NCI-H2196 treated with DMSO at 0.1 percent for 48 hours (cell line): ENCODE results near the gene ATXN10.

Experiments
- DNase-seq: peaks from one replicate; lab custom pipeline; 2025; ENCODE audit not compliant: unreplicated experiment; lab: John Stamatoyannopoulos, UW

The ATXN10 gene

GRCh38 chr22:45817745-45818423, 146.2 kb downstream of the ATXN10 start:
- DNase-seq = peak; percentile 13

DNA sequence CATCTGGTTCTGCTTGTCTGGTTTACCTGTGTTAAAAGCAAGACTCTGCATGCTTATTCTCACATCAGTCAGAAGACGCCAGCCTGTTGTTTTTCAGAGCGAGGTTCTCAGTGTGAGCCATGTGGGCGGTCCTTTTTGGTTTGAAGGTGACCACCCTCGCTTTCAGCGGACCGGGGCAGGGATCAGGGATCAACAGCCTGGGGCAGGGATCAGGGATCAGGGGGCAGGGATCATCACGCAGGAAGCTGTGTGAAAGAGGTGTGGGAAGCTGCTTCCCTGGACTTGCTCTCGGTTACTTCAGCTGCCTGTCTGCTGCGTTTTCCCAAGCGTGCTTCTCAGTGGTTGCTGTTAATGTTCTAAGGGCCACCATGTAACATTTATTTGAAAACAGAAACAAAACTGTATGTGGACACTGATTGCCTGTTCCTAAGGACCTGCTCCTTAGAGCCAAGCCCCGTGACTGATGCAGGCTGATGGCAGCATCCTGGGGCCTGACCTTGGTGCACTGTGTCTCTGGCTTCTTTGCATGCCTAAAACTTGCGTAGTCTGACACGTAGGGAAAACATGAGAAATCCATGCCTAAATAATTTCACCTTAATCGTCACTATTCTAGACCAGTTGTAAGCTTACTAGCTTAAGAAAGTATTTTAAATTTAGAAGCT, 146.9 kb downstream of the ATXN10 start:
- no peak for DNase-seq

DNA sequence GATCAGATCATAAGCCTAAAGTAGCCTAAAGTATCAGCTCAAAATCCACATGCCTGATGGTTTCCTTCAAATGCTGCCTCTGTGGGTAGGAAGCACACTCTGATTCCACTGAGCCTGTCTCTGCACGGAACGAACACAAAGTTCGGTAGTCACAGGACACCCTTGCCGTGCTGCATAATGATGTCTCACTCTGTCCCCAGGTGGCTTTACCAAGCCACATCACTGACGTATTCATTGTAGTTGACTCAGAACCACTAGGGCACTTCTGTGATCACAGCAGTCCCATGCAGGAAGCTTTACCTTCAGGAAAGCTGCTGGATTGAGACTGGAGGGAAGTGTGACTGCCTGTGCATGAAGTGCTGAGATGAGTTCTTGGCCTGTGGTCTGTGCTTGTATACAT, 147.7 kb downstream of the ATXN10 start:
- no peak for DNase-seq

- no peak for DNase-seq
These were observed 151.7 kb downstream of the ATXN10 start for GRCh38 chr22:45823336-45823735.

GRCh38 chr22:45826520-45826919, 154.9 kb downstream of the ATXN10 start:
- no peak for DNase-seq

- DNase-seq = no peak
These were observed 157.2 kb downstream of the ATXN10 start for GRCh38 chr22:45828841-45829240.

- no peak for DNase-seq
These were observed 159.1 kb downstream of the ATXN10 start for GRCh38 chr22:45830531-45831245.

DNA sequence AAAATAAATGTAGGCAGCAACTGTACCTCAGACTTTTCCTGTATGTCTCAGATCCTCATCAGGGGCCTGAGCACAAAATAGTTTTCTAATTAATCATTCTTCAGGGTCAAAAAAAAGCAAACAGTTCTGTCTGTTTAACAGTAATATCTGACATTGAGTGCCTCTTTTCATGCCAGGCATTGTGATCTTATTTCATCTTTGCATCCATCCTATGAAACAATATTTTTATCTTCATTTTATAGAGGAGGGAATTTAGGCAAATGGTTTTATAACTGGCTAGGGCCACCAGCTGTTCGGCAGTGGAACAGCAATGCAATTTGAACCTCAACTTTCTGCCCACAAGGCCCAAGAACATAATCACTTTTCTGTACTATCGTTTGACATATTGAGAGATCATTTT, 159.8 kb downstream of the ATXN10 start:
- DNase-seq = no peak

DNA sequence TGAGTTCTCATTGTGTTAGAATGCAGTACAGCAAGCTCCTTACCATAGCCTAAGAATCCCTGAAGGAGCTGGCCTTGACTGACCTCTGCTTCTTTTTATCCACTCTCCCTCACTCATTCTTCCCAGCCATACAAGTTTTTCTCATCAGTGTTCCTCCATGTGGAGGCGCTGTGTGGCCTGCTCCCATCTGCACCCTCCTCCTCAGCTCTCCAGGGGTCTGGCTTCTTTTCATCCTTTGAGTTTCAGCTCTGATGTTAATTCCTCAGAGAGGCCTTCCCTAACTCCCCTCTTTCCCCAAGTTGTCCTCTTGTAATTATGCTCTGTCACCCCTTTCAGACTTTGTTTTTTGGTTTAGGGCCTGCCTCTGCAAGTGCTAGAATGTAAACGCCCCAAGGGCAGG, 160.5 kb downstream of the ATXN10 start:
- no peak for DNase-seq

- no peak for DNase-seq
These were observed 161.4 kb downstream of the ATXN10 start for GRCh38 chr22:45832959-45833580.

- DNase-seq = no peak
These were observed 162.0 kb downstream of the ATXN10 start for GRCh38 chr22:45833613-45834012.

DNA sequence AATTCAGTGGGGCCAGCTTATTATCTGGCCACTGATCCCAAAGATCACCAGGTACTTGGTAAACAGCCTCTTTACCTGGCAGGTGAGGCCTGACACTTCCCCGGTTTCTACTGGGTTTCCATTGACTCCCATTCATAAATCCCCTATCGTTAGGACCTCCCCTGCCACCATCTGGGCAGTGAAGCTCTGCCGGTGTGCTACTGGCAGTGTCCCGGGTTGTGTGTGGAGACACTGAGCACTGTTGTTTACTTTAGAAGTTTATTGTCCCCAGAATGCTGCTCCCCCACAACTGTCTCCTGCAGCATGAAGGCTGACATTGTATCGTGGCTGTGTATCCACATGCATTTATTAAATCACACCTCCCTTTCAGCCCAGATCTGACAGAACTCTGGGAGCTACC, 162.6 kb downstream of the ATXN10 start:
- no peak for DNase-seq

DNA sequence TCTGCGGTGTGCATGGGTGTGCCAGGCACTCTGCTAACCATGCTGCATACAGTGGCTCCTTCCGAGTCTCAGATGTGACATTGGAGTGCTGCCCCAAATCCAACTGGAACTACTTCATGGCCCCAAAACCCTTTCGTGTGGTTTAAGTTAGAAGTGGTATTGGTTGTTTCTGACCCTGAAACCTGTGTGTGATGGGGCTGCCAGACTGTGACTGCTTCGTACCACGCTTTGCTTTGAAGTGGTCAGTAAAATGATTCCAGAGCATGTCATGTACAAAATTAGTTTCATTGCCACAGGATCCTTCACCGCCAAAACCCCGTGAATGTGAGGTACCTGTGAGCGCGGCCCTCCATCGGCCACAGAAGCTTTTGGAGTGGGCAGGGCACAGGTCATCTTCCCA, 163.2 kb downstream of the ATXN10 start:
- DNase-seq = no peak

GRCh38 chr22:45836418-45837169, 165.0 kb downstream of the ATXN10 start:
- no peak for DNase-seq

DNA sequence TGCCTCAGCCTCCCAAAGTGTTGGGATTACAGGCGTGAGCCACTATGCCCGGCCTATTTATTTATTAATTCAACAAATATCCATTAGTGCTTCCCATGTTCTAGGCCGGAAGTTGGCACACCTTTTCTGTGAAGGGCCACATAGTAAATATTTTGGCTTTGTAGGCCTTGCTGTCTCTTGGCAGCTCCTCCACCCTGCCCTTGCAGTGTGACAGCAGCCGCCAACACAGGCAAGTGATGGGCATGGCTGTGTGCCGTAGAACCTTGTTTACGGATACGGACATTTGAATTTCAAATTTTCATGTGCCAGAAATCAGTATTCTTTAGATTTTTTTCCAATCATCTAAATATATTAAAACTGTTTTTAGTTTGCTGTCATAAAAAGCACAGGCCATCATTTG, 165.9 kb downstream of the ATXN10 start:
- DNase-seq = no peak

DNA sequence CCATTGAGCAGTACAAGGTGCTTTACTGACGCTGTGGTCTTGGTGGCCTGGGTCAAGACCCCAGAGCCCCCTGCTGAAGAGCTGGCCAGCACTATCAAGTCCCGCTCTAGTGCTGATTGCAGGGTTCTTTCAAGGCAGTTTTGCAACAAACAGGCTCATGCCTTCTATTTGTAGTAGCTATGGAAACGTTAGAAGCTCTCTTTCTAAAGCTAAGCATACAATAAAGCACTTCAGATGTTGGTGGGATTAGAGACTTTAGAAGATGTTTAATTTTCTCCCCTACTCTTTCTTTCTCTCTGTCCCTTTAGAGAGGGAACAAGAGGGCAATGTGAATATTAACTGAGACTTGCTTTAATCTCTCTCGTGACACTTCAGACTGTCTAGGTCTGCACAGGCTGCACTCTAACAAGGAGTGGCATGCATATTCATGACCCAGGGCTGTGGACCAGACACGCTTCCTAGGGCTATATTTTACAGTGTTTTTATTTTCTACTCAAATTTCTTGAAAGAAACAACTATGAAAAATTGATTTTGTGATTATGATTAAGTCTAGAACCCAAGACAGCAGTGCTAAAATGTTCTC, 166.8 kb downstream of the ATXN10 start:
- DNase-seq = no peak

DNA sequence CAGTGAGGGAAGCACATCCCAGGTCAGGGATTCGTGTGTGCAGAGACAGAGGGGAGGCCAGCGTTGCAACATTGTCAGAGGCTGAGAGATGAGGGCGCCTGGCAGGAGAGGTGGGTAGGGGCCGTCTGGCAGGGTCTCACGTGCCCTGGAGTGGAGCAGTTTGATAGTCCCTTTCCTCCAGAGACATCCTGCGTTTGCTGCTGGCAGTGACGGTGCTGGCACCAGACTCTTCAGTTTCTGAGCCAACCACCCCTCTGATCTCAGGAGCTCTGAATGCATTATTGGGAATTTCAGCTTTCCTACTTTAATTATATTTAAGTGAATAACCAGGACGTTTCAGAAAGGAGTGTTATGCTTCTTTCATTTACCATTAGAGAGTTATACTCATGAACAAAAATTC, 168.8 kb downstream of the ATXN10 start:
- no peak for DNase-seq

DNA sequence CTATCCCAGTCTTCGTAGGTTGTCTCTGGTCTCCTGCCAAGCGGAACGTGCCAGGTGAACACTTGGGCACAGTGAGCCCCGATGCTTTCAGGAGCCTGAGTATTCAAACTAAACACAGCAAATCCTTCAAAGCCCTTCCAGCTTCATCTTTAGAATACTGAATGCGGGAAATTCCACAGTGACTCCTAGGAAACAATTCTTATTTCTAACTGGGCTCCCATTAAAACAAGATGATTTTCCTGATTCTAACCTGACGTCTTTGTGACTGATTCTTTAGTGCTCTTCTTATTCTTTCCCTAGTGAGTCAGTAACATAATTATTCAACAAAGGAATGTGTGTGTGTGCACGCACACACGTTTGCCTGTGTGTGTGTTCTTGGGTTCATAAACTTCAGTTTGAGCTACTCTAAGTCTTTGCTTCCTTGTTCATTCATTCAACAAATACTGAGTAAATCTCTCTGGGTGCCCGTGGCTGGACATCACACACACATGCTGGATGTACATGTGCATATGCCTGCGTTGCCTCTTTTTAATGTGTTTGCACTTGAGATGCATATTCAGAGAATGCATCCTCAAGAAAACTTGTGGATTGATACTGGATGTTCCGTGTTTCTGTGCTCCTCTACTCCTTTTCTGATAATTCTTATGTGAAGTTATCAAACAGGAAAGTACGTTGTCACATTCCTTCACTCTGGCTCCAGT, 170.8 kb downstream of the ATXN10 start:
- DNase-seq = no peak

GRCh38 chr22:45843031-45843430, 171.4 kb downstream of the ATXN10 start:
- no peak for DNase-seq

- DNase-seq = no peak
These were observed 172.4 kb downstream of the ATXN10 start for GRCh38 chr22:45843986-45844385.
